Activated CD8-positive, alpha-beta memory T cell treated with anti-CD3 and anti-CD28 coated beads for 24 hours (primary cell): Measurements from ENCODE around the gene EPAS1.

Source experiments
- DNase-seq: peaks from one replicate; pipeline ENCODE4 v3.0.0-alpha.2; 2020

The EPAS1 gene

GRCh38 chr2:46413631-46414030 is 116.4 kb downstream of the EPAS1 start:
- DNase-seq: no peak

- no peak for DNase-seq
Observed at GRCh38 chr2:46414701-46415100, 117.5 kb downstream of the EPAS1 start.

GRCh38 chr2:46416280-46416679 is 119.1 kb downstream of the EPAS1 start:
- DNase-seq: no peak

- DNase-seq: no peak
Observed at GRCh38 chr2:46416739-46417403, 119.7 kb downstream of the EPAS1 start.

GRCh38 chr2:46420945-46421344 is 123.7 kb downstream of the EPAS1 start:
- no peak for DNase-seq

GRCh38 chr2:46421361-46421760 is 124.2 kb downstream of the EPAS1 start:
- DNase-seq: no peak

GRCh38 chr2:46422717-46423394 is 125.6 kb downstream of the EPAS1 start:
- DNase-seq: no peak

GRCh38 chr2:46424937-46425336 is 127.7 kb downstream of the EPAS1 start:
- DNase-seq: no peak

GRCh38 chr2:46428911-46429436 is 131.8 kb downstream of the EPAS1 start:
- DNase-seq: no peak

GRCh38 chr2:46430413-46430812 is 133.2 kb downstream of the EPAS1 start:
- no peak for DNase-seq

GRCh38 chr2:46430992-46431391 is 133.8 kb downstream of the EPAS1 start:
- DNase-seq: no peak

GRCh38 chr2:46431481-46432235 is 134.5 kb downstream of the EPAS1 start:
- no peak for DNase-seq

- no peak for DNase-seq
Observed at GRCh38 chr2:46434851-46435273, 137.7 kb downstream of the EPAS1 start.

GRCh38 chr2:46435353-46435752 is 138.1 kb downstream of the EPAS1 start:
- DNase-seq: no peak

GRCh38 chr2:46435796-46436360 is 138.7 kb downstream of the EPAS1 start:
- no peak for DNase-seq
